SHP77 (cell line): ENCODE results near the gene VCAM1.
"Not testable (repeated sequence)": the region's sequence is repeated elsewhere in the genome, so short reads cannot be mapped to it uniquely, and the experiment has no call there.

ENCODE experiments used
- DNase-seq, 2 experiments: peaks; one replicate each; lab custom pipeline; 2025; lab: John Stamatoyannopoulos, UW

Gene VCAM1

GRCh38 chr1:100719490-100719889 is at the start of gene VCAM1:
Gene VCAM1 (plus strand): TSS chr1:100719742. CDS start chr1:100719861, 119 bp downstream.
- DNase-seq: no peak

- DNase-seq: no peak
Observed at GRCh38 chr1:100670083-100670482, 49.5 kb upstream of the VCAM1 start.

- no peak for DNase-seq
Observed at GRCh38 chr1:100671601-100672000, 47.9 kb upstream of the VCAM1 start.

GRCh38 chr1:100683448-100684349 is 35.8 kb upstream of the VCAM1 start:
- no peak for DNase-seq

- DNase-seq: no peak
Observed at GRCh38 chr1:100699744-100700143, 19.8 kb upstream of the VCAM1 start.

- DNase-seq: no peak
Observed at GRCh38 chr1:100700586-100700985, 19.0 kb upstream of the VCAM1 start.

GRCh38 chr1:100703052-100703451 is 16.5 kb upstream of the VCAM1 start:
- DNase-seq: no peak

GRCh38 chr1:100703716-100704115 is 15.8 kb upstream of the VCAM1 start:
- DNase-seq: no peak

- no peak for DNase-seq
Observed at GRCh38 chr1:100704473-100704872, 15.1 kb upstream of the VCAM1 start.

GRCh38 chr1:100706296-100706695 is 13.2 kb upstream of the VCAM1 start:
- DNase-seq: no peak

GRCh38 chr1:100706856-100707255 is 12.7 kb upstream of the VCAM1 start:
- no peak for DNase-seq

GRCh38 chr1:100708476-100709062 is 11.0 kb upstream of the VCAM1 start:
- no peak for DNase-seq

GRCh38 chr1:100710906-100711682 is 8.4 kb upstream of the VCAM1 start:
- no peak for DNase-seq

- not testable (repeated sequence) for DNase-seq
Observed at GRCh38 chr1:100713027-100713426, 6.5 kb upstream of the VCAM1 start.

GRCh38 chr1:100713626-100714025 is 5.9 kb upstream of the VCAM1 start:
- DNase-seq: no peak

GRCh38 chr1:100714599-100714998 is 4.9 kb upstream of the VCAM1 start:
- DNase-seq: no peak

GRCh38 chr1:100717218-100717617 is 2.3 kb upstream of the VCAM1 start:
- no peak for DNase-seq

GRCh38 chr1:100718581-100718980 is 961 bp upstream of the VCAM1 start:
- DNase-seq: no peak

- DNase-seq: no peak
Observed at GRCh38 chr1:100720101-100720500, 559 bp downstream of the VCAM1 start.

GRCh38 chr1:100720751-100721150 is 1.2 kb downstream of the VCAM1 start:
- DNase-seq: no peak

GRCh38 chr1:100721526-100722207 is 2.1 kb downstream of the VCAM1 start:
- DNase-seq: no peak

GRCh38 chr1:100722221-100722620 is 2.7 kb downstream of the VCAM1 start:
- DNase-seq: no peak
